DND-41 (cell line): ENCODE results near the gene WRAP73.

Source experiments
- ATAC-seq: fragments of 200-7000 bp; cut with Tn5 transposase; 3 replicates; pipeline ENCODE4 v1.9.1; 2021; ENCODE audit warnings: low read depth; ENCODE audit not compliant: insufficient read depth
- DNase-seq: peaks from one replicate; pipeline ENCODE4 v3.0.0-alpha.2; 2020
- H2AFZ ChIP-seq: 2 replicates; pipeline ENCODE4 v1.6.0; 2012; ENCODE audit warnings: low read depth, low read length
- H3K27ac ChIP-seq: 2 replicates; pipeline ENCODE4 v1.5.1; 2012; ENCODE audit warnings: low read length, inconsistent platforms
- H3K27me3 ChIP-seq: fragments of 200-600 bp; sonication (generic); 2 replicates; pipeline ENCODE4 v1.6.0; 2012; ENCODE audit warnings: low read length, mild to moderate bottlenecking, inconsistent platforms; ENCODE audit not compliant: insufficient read depth, poor library complexity
- H3K36me3 ChIP-seq: 2 replicates; pipeline ENCODE4 v1.5.1; 2012; ENCODE audit warnings: low read length, inconsistent platforms; ENCODE audit not compliant: insufficient read depth
- H3K4me1 ChIP-seq: 2 replicates; pipeline ENCODE4 v1.5.1; 2012; ENCODE audit warnings: mild to moderate bottlenecking, low read length; ENCODE audit not compliant: insufficient read depth
- H3K4me2 ChIP-seq: 2 replicates; pipeline ENCODE4 v1.6.0; 2012; ENCODE audit warnings: mild to moderate bottlenecking, moderate library complexity, low read length, inconsistent platforms; ENCODE audit not compliant: insufficient read depth
- H3K4me3 ChIP-seq, 2 experiments: fragments of 200-600 bp in 1 of 2; shearing (Covaris generic) in 1 of 2; 2 replicates each; pipeline ENCODE4 v1.5.1; 2012 to 2016; ENCODE audit warnings: inconsistent platforms in 2 of 2, low read length in 2 of 2, mild to moderate bottlenecking in 2 of 2, low read depth in 1 of 2, moderate library complexity in 1 of 2
- H3K79me2 ChIP-seq: 2 replicates; pipeline ENCODE4 v1.6.0; 2012; ENCODE audit warnings: low read length, inconsistent platforms; ENCODE audit not compliant: insufficient read depth
- H3K9ac ChIP-seq: 2 replicates; pipeline ENCODE4 v1.6.0; 2012; ENCODE audit warnings: low read depth, mild to moderate bottlenecking, inconsistent platforms, low read length, moderate library complexity
- H3K9me3 ChIP-seq: 2 replicates; pipeline ENCODE4 v1.5.1; 2012; ENCODE audit warnings: low read length, moderate library complexity, mild to moderate bottlenecking, inconsistent platforms; ENCODE audit not compliant: insufficient read depth, severe bottlenecking
- H4K20me1 ChIP-seq: 2 replicates; pipeline ENCODE4 v1.6.0; 2012; ENCODE audit warnings: low read length; ENCODE audit not compliant: insufficient read depth
- EZH2 ChIP-seq: IDR thresholded peaks from 3 replicates; pipeline ENCODE4 v1.6.1; 2012; ENCODE audit warnings: borderline replicate concordance, low read depth, mild to moderate bottlenecking, moderate library complexity, low read length, inconsistent platforms; ENCODE audit not compliant: severe bottlenecking
- TF ChIP-seq, protein P1 (sequence below): IDR thresholded peaks from 2 replicates; pipeline ENCODE4 v1.5.1; 2012; ENCODE audit warnings: borderline replicate concordance, low read length, moderate library complexity, mild to moderate bottlenecking; ENCODE audit not compliant: poor library complexity, severe bottlenecking; ENCODE audit errors: extremely low read depth

Gene WRAP73

GRCh38 chr1:3593745-3594144 lies 56.2 kb downstream of the WRAP73 start:
- Histone ChIP-seq H2AFZ (no peak overlapping the region), H3K36me3 (no peaks in the 10 kb centered on the region), H3K79me2 (no peaks in the 10 kb centered on the region), H3K27me3 (no peaks in the 10 kb centered on the region), H4K20me1 (no peaks in the 10 kb centered on the region), H3K9me3 (no peaks in the 10 kb centered on the region), H3K27ac (no peak overlapping the region), H3K4me1 (no peaks in the 10 kb centered on the region), H3K4me3 (no peak overlapping the region), H3K4me2 (no peak overlapping the region), H3K9ac (no peak overlapping the region)
- no peak for TF ChIP-seq EZH2
- TF ChIP-seq, protein P1, sequence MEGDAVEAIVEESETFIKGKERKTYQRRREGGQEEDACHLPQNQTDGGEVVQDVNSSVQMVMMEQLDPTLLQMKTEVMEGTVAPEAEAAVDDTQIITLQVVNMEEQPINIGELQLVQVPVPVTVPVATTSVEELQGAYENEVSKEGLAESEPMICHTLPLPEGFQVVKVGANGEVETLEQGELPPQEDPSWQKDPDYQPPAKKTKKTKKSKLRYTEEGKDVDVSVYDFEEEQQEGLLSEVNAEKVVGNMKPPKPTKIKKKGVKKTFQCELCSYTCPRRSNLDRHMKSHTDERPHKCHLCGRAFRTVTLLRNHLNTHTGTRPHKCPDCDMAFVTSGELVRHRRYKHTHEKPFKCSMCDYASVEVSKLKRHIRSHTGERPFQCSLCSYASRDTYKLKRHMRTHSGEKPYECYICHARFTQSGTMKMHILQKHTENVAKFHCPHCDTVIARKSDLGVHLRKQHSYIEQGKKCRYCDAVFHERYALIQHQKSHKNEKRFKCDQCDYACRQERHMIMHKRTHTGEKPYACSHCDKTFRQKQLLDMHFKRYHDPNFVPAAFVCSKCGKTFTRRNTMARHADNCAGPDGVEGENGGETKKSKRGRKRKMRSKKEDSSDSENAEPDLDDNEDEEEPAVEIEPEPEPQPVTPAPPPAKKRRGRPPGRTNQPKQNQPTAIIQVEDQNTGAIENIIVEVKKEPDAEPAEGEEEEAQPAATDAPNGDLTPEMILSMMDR: no peak
- ATAC-seq: no peak
- no peak for DNase-seq

GRCh38 chr1:3593334-3593733 lies 56.6 kb downstream of the WRAP73 start:
- Histone ChIP-seq H3K27me3 (no peaks in the 10 kb centered on the region), H3K9ac (no peak overlapping the region), H3K9me3 (no peaks in the 10 kb centered on the region), H3K4me1 (no peaks in the 10 kb centered on the region), H3K36me3 (no peaks in the 10 kb centered on the region), H4K20me1 (no peaks in the 10 kb centered on the region), H3K79me2 (no peaks in the 10 kb centered on the region), H3K4me2 (no peak overlapping the region), H3K27ac (no peak overlapping the region), H2AFZ (no peak overlapping the region), H3K4me3 (no peak overlapping the region)
- DNase-seq (no peak), ATAC-seq (no peak)
- no peak for TF ChIP-seq EZH2
- TF ChIP-seq, protein P1: no peak

DNA sequence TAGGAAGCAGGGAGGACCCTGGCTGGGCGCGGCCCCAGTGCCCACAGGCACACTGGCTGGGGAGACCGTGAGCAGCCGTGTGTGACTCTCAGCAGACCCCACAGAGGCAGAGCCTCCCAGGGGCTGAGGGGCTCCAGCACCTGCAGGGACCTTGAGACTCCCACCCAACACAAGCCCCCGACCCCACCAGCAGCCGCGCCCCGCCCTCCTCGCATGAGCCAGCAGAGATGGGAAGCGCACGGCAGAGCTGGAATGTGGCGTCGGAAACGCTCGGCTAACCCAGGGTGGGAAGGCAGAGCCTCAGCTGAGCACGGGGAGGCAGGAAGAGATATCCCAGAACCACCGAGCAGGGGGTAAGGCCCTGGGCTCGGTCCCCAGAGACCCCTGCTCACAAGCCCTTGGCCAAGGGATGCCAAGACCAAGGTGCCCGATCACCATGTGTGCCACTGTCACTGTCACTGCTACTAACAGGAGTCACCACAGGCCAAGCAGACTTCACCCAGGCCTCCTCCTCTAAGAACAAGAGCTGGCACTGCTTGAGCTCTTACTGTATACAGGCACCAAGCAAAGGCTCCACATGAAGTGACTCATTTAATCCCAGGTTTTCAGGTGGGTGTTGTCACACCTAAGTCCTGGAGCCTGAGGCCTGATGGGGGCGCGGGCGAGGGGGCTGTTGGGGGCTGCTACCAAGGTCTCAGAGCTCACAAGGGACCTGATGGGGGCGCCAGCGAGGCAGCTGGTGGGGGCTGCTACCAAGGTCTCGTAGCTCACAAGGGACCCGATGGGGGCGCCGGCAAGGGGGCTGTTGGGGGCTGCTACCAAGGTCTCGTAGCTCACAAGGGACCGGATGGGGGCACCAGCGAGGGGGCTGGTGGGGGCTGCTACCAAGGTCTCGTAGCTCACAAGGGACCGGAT lies 58.7 kb downstream of the WRAP73 start:
- H3K27me3 ChIP-seq: no peaks in the 10 kb centered on the region
- no peak for ATAC-seq
- H3K9ac ChIP-seq: no peak overlapping the region
- no peaks in the 10 kb centered on the region for H3K79me2 ChIP-seq
- DNase-seq: no peak
- H3K36me3 ChIP-seq: no peaks in the 10 kb centered on the region
- H3K9me3 ChIP-seq: no peaks in the 10 kb centered on the region
- no peaks in the 10 kb centered on the region for H4K20me1 ChIP-seq
- no peak for TF ChIP-seq EZH2
- TF ChIP-seq, protein P1: peak; percentile 13
- H3K27ac ChIP-seq: no peak overlapping the region
- no peak overlapping the region for H3K4me2 ChIP-seq
- no peak overlapping the region for H2AFZ ChIP-seq
- H3K4me3 ChIP-seq: no peak overlapping the region
- no peaks in the 10 kb centered on the region for H3K4me1 ChIP-seq
